CD1c-positive myeloid dendritic cell (primary cell): Measurements from ENCODE around the gene ITGA11.
"Not testable (repeated sequence)": the region's sequence is repeated elsewhere in the genome, so short reads cannot be mapped to it uniquely, and the experiment has no call there.

ENCODE experiments used
- DNase-seq: peaks from one replicate; pipeline ENCODE4 v3.0.0-alpha.2; 2016; ENCODE audit errors: extremely low spot score

The ITGA11 gene

GRCh38 chr15:68423359-68424296 lies 8.3 kb downstream of the ITGA11 start:
- DNase-seq = no peak

- not testable (repeated sequence) for DNase-seq
Measured at GRCh38 chr15:68422403-68423145, 9.4 kb downstream of the ITGA11 start.

- no peak for DNase-seq
Measured at GRCh38 chr15:68421798-68422402, 10.1 kb downstream of the ITGA11 start.

GRCh38 chr15:68421115-68421551 lies 10.8 kb downstream of the ITGA11 start:
- peak; percentile 16 for DNase-seq

GRCh38 chr15:68420186-68420684 lies 11.7 kb downstream of the ITGA11 start:
- DNase-seq = no peak

- DNase-seq = no peak
Measured at GRCh38 chr15:68419301-68420175, 12.4 kb downstream of the ITGA11 start.

- DNase-seq = no peak
Measured at GRCh38 chr15:68418611-68419161, 13.3 kb downstream of the ITGA11 start.

GRCh38 chr15:68417897-68418296 lies 14.1 kb downstream of the ITGA11 start:
- DNase-seq = no peak

- no peak for DNase-seq
Measured at GRCh38 chr15:68417051-68417450, 14.9 kb downstream of the ITGA11 start.

- no peak for DNase-seq
Measured at GRCh38 chr15:68416158-68416535, 15.8 kb downstream of the ITGA11 start.

- DNase-seq = no peak
Measured at GRCh38 chr15:68415501-68416157, 16.3 kb downstream of the ITGA11 start.

- no peak for DNase-seq
Measured at GRCh38 chr15:68415061-68415460, 16.9 kb downstream of the ITGA11 start.

- DNase-seq = no peak
Measured at GRCh38 chr15:68414591-68414990, 17.4 kb downstream of the ITGA11 start.

GRCh38 chr15:68414206-68414555 lies 17.8 kb downstream of the ITGA11 start:
- DNase-seq = no peak

- no peak for DNase-seq
Measured at GRCh38 chr15:68413363-68414205, 18.4 kb downstream of the ITGA11 start.

- no peak for DNase-seq
Measured at GRCh38 chr15:68412218-68412617, 19.7 kb downstream of the ITGA11 start.

- DNase-seq = no peak
Measured at GRCh38 chr15:68411735-68412134, 20.2 kb downstream of the ITGA11 start.

- no peak for DNase-seq
Measured at GRCh38 chr15:68411343-68411675, 20.7 kb downstream of the ITGA11 start.

GRCh38 chr15:68410466-68411342 lies 21.3 kb downstream of the ITGA11 start:
- no peak for DNase-seq
